ENCODE data around the gene CACNA1H.

CACNA1H gene

DNA sequence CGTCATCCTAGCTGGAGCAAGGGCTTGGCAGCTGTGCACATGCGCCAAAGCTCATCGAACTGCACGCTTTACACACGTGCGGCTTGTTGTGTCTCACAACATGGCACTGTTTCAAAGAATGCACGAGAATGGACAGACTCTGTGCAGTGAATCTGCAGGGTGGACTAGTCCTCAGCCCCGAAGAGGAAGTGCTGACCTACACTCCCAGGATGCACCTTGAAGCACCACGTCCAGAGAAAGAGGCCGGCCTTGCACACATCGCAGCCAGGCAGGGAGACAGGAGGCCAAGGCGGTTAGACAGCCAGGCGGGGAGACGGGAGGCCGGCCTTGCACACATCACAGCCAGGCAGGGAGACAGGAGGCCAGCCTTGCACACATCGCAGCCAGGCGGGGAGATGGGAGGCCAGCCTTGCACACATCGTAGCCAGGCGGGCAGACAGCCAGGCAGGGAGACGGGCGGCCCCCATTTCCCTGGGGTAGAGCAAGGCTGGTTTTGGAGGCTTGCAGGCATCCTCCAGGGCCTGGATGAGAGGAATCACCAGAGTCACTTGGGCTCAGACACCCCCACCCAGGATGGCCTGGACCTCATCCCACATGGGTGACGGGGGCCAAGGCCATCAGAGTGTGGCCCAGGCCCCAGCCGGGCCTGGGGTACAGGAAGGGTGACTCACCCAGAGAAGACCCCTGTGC, 9.0 kb upstream of the CACNA1H start:
- no peak for DNase-seq

DNA sequence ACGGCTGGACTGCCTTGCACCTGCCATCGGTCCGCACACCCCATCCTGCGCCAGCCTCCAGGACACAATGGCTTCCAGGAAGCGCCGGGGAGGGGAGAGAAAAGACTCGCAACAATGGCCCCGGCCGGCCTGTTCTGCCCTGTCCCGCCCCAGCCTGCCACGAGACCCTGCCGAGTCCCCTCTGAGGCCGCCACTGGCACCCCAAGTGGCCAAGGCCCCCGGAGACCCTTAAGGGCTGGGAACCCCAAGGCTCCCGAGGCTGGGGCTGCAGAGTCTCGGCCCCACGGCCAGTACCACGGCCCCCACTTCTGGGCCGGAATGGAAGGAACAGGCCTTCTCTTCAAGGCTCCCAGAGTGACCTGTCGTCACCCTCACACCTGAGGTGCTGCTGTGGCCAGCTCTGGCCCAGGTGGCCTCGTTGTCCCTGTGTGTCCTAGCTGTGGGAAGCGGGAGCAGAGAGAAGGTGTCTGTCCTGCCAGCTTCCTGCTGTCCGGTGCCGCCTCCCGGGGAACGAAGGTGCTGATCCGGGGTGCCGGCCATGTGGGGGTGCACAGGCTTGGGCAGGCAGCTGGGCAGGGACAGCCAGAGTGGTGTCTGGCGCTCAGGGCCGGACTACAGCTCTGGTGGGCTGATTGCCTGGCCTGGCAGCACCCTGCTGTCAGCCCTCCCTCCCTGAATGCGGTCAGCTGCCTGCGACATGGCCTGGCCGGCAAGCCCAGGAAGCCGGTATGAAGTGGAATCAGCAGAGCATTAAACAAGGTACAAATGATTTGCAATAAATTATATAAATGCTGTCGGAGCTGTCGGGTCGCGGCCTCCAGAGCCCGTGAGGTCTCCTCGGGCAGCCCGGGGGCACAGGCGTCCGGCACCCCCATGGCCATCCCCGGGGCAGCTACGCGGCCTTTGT, 8.2 kb upstream of the CACNA1H start:
- DNase-seq: no peak

DNA sequence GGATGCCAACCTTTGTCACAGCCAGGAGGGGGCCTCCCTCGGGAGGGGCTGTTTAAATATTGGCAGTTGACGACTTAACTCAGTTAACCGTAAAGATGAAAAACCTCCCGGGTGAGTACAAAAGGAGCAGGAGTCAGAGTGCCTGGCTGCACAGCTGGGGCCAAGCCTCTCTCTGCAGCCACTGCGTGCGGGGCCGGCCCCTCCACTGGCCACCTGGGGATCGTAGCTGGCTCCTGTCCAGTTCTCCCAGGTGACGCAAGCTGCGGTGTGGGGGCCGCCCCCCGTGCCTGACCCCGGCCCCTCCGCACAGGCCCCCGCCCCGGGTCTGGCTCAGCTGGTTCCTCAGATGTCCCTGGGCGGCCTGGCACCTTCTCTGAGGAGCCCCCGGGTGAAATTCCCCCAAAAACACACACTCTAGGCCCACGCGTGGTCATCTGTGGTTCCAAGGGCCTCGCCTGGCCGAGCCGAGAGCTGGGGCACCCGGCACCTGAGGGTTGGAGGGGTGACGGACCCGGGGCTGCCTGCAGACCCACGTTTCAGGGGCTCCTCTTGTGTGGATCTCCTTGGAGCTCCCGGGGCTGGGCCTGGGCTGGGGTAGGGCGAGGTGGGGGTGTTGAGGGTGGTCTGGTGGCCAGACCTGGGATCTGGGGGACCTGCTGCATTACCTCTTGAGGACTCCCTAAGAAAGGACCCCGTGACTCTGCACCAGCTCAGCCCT, 7.4 kb upstream of the CACNA1H start:
- DNase-seq: no peak

DNA sequence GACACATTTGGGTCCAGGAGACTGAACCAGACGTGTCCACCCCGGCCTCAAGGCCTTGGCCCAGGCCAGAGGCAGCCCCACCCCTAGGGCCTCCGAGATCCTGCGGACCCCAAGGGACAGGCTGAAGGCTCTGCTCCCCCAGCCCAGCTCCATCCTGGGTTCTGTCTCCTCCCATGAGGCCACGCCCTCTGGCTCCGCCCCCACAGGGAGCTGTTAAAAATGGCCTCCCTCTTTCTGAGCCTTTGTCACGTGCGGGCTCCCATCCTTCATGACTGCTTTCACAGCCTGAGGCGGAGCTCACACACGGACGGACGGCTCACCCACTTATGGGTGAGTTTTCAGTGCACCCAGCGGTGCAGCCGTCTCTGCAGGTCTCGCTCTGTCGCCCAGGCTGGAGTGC, 6.5 kb upstream of the CACNA1H start:
- DNase-seq: no peak

DNA sequence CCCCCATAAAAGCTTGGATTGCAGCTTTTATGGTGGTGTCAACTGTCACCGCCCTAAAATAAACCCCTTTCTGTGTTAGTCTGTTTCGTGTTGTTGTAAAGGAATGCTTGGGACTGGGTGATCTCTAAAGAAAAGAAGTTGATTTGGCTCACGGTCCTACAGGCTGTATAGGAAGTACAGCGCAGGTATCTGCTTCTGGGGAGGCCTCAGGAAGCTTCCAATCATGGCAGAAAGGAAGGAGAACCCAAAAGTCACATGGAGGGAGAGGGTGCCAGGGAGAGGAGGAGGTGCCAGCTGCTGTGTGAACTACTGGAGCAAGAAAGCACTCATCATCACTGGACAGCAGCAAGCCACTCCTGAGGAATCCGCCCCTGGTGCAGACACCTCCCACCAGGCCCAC, 5.9 kb upstream of the CACNA1H start:
- no peak for DNase-seq

DNA sequence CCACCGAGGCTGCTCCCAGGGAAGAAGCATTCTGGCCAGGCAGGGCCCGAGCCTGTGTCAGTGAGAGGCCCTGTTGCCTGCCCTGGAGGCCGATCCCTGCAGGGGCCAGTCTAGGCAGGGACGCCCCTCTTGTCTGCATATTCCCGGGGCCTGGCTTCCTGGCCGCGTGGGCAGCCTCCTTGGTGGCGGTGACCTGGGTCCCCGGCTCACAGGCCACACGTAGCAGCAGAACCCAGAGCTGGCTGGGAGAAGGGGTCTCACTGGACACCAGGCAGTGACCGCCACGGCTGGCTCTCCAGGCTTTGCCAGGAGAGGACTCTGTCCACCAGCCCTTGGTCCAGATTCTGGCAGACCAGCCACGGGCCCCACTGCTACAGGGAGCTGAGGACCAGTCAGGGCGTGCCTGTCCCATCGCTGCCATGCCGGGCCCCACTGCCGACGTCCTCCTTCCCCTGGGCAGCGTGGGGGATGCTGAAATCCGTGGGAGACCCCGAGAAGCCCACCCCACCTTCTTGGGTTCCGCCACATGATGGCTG, 3.7 kb upstream of the CACNA1H start:
- no peak for DNase-seq

DNA sequence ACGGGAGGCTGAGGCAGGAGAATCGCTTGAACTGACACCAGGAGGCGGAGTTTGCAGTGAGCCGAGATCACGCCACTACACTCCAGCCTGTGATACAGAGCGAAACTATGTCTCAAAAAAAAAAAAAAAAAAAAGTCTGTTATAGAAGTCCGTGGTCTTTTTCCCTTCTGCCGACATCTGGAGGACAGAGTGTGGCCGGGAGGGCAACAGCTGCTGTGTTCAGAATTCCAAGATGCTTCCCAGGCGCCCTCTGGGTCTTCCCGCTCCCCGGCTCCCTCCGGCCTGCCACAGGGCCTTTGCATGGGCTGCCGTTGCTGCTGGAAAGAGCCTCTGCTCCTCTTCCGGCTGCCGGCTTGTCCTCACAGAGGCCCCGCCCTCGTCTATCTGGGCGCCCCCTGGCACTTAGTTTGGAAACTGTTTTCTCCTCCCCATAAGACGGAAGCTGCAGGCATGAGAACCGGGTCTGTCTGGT, 2.4 kb upstream of the CACNA1H start:
- peak; percentile 90 for DNase-seq

DNA sequence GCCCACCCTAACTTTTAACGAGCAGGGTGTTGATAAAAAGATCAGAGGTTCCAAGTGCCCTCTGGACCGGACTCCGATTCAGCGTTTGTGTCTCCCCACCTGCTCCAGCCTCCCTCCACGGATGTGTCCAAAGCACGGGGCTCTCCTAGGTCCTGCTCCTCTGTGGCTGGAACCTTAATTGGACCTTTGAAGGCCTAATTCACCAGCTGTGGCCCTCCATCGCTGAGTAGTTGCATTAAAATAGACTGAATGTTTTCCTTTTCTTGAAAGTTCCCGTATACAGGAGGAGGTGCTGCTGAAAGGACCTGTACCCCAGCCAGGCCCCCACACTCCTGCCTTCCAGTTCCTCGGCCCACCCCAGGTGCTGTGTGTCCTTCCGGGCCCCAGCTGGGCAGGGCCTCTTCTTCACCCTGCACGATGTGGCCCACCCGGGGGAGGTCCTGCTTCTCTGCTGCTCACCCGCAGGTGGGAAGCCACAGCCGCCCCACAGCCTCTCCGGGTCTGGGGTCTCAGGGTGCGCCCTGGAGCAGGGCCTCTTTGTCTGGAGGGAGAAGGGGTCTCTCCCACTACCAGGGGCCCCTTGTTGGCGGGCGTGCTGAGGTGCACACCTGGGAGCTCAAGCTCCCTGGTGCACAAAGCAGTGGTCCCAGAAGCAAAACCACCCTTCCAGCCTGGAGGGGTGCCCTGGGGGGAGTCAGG, 1.3 kb upstream of the CACNA1H start:
- DNase-seq: no peak

DNA sequence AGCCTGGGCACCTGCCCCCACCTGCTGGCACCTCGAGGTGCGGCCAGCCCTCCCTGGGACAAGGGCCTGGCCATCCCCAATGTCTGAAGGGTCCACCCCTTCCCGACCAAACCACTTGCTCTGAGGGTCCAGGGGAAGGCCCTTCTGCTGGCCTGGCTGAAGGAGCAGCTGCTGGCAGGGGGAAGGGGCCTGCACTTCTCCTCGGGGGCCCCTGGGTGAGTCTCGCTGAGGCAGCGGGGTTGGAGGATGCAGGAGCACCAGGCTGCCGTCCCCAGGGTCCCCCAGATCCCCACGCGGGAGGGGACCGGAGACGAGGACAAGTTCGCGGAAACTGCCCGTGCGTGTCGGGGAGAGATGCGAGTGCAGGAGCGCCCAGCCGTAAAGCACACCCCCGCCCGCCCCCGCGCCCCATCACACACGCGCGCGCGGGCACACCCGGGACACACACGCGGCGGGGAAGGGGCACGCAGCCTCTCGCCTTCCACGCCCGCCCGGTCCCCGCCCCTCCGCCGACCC, 725 bp upstream of the CACNA1H start:
- DNase-seq: no peak

DNA sequence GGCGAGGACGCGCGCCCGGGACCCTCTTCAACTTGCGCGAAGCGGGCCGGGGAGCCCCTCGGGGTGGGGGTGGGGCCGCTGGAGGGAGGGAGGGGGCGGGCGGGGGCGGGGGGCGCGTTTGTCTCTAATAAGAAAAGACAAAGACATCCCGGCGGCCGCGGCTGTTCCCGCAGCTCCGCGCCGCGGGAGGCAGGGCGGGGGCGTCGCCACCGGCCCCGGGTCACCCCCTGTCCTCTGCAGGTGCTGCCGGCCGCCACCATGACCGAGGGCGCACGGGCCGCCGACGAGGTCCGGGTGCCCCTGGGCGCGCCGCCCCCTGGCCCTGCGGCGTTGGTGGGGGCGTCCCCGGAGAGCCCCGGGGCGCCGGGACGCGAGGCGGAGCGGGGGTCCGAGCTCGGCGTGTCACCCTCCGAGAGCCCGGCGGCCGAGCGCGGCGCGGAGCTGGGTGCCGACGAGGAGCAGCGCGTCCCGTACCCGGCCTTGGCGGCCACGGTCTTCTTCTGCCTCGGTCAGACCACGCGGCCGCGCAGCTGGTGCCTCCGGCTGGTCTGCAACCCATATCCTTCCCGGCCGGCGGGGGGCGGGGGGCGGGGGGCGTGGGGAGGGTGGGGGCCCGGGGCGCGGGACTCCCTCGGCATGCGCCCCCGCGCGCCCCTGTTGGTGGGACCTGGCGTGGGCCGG, 714 bp downstream of the CACNA1H start:
- no peak for DNase-seq

DNA sequence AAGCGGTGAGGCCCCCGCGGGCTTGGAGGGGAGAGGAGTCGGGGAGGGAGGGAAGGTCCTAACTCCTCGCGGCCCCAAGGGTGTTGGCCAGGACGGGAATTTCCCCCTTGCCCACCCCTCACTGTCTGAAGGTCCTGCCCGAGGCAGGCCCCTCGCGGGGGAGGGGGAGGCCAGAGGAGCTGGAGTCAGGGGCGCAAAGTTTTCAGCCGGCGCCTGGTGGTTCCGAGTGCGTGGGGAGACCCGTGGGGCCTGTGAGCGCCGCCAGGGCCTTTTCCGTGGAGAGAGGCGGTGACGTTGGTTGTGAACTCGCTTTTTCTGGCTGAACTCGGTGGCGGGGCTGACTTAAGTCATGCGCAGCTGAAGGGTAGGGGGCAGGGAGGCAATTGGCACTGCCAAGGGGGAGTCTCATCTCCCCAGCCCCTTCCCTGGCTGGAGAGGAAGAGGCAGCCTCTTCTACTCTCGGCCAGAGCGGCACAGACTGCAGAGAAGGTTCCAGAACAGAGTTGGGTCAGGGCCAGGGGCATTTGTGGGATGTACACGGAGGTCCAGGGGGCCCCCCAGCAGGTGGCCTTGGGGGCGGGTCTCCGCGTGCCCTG, 1.5 kb downstream of the CACNA1H start:
- no peak for DNase-seq

DNA sequence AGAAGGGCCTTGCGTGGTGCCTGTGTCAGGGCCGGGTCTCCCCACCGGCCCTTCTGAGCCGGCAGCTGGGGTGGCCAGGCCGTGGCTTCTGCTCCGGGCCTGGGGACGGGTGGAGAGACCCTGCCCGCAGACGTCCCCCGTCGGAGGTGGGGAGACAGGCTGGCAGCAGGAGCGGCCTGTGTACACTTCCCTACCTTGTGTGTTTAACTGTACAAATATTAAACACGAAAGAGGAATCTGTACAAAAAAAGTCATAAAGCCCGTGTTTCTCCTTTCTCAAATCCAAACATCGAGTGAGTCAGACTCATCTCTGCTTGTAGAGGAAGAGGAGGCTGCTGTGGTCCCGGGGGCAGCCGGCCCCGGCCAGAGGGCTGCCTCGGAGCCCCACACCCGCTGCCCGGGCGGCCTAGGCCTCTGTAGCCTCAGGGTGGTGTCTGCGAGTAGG, 2.0 kb downstream of the CACNA1H start:
- no peak for DNase-seq

DNA sequence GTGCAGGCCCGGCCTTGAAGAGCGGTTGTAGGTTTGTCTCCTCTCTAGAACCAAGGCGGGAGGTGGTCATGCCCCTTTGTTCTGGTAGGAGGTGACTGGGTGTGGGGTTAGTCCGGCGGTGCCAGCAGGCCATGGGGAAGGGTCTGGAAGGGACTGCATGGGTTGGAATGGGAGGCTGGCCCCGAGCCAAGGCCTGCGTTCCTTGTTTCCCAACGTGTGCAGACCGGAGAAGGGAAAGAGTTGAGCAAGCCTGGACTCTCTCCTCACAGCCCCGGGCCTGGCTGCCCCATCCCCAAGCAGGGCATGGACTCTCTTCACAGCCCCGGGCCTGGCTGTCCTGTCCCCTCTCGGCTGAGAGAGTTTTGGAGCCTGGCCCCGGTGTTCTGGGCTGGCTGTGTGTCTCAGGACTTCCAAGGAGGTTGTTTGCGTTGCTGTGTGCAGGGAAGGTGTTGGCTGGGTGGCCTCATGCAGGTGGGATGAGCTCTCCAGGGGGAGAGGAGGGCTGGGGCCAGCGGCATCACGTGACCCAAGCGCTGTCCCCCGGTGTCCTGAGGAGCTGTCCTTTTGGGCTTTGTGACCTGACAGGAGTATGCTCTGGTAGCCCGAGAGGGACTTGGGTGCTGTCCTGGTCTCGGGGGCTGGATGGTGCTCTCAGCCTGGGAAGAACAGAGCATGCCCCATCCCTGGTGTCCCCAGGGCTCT, 2.6 kb downstream of the CACNA1H start:
- no peak for DNase-seq

DNA sequence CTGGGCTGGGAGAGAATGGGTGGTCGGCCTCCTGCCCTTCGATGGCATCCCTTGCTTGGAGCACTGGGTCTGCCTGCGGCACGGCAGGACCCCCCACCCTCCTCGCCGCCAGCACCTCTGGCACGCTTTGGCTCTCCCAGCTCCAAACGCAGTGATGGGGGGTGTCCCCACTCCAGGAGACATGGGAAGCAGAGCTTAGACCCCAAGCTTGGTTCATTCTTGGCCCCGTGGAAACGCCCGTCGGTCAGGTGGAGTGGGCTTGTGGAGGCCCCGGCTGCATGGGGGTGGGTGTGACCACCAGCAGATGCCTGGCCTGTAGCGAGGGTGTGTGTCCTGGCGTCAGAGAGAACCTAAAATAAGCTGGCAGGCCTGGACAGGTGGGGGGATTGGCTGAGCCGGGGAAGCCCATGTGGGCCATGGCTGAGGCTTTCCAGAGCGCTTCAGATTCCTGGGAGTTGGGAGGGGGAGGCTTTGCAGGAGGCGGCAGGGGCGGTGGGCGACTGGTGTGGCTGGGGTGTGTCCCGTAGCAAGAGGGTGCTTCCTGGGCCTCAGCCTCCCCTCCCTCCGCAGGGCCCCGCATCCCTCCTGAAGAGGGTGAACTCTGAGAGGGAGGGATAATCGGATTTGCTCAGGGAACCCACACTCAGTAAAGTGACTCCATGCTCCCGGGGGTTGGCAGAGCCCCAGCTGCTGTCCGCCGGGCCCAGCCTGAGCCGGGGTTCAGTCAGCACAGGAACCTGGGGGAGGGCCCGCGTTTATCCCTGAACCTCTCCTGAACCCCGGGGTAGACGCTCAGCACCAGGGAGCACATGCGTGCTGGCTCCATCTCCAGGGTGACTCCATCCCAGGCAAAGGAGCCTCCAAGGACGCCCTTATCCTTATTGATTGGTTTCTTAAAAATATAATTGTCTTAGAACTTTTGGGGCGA, 3.4 kb downstream of the CACNA1H start:
- no peak for DNase-seq

DNA sequence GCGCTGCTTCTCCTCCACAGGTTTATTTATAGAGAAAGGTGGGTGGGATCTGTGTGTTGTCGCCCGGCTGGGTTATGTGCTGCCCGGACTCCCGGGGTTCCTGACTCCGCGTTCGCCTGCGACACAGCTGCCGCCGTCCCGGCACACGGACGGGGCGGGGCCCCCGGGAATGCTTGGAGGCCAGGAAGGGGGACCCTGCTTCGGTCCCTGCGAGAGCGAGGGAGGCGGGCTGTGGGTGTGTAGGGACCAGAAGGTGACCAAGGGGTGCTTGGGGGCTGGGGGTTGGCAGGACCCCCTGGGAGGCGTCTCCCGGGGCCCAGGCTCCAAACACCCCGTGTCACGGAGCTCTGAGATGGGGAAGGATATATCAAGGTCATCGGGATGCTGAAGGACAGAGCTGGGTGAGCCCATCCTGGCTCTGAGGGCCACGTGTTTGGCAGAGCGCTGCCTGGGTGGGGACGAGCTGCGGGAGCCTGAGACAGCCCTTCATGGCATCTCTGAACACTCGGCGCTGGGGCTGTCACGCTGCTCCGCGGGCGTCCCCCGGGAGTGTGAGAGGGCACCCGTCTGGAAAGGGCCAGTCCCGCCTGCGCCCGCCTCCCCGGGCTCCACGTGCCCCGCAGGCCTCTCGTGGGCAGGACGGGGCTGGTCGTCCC, 4.2 kb downstream of the CACNA1H start:
- DNase-seq: no peak

DNA sequence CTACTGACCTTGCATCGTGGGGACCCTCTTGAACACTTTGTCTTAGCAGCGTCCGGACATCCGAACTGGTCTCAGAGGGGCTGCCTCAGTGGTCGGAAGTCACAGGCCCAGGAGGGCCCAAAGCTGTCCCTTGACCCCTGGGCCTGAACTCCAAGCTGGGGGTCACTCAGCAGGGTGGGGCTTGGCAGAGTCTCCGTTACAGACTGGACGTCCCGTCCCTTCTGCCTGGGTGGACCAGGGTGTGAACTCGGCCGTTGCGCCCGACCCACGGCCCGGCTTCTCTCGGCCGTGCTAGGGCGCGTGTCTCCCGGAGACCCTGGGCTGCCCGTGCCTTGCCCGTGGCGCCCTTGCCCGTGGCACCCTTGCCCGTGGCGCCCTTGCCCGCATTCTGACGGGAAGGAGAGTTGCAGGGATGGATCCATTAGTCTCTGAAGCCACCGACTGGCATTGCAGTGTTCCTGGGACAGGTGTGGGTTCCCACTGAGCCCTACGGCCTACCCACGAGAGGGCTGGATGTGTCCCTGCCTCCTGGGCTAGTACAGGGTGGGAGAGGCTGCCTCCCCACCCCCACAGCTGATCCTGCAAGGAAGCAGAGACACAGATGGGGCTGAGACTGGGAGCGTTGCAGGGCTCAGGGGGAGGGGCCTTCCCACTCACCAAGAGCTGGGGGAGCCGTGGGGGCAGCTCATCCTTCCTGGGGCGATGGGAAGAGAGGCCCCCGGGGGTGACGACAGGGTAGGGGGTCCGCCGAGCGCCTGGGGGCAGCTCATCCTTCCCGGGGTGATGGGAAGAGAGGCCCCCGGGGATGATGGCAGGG, 4.9 kb downstream of the CACNA1H start:
- DNase-seq: no peak

DNA sequence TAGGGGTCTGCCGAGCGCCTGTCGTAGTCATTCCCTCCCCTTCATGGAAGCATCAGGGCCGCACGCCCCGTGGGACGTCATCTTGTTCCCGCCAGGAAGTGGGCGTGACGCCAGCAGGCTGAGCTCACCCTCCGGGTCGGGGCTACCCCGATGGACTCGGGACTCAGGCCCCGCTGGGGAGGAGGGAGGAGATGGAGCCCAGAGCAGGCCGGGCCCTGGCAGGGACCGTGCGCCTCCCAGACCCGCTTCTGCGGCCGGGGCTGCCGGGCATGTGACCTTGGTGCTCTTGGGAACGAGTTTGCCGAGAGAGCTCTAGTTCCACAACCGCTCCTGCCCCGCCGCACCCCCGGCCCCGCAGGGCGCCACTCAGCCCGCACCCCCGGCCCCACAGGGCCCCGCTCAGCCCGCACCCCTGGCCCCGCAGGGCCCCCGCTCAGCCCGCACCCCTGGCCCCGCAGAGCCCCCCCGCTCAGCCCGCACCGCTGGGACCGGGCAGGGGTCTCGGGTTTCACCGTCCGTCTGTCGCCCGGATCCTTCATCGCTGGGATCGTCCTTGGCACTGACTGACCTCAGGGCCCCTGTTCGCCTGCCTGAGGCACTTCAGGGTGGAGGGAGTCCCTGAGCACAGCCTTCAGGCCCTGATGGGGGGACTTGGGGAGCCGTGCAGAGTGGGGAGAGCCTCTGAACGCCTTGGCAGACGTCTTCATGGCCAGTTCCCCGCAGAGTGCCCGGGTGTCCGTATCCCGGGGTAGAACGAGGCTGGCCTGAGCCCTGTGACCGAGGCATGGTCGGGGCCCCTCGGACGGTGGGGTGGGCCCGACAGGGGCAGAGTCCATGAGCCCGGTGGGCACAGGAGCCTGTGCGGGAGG, 5.8 kb downstream of the CACNA1H start:
- DNase-seq: no peak
